BE2C (cell line): ENCODE results near the gene RALGAPB.

Experiments
- DNase-seq: peaks from one replicate; pipeline ENCODE4 v3.0.0-alpha.2; 2020
- H3K27me3 ChIP-seq: fragments of 250-450 bp; sonication (Bioruptor Pico); 2 replicates; pipeline ENCODE4 v1.5.1; 2020; ENCODE audit warnings: mild to moderate bottlenecking
- H3K36me3 ChIP-seq: fragments of 250-450 bp; sonication (Bioruptor Pico); 2 replicates; pipeline ENCODE4 v1.5.1; 2020; ENCODE audit warnings: mild to moderate bottlenecking
- H3K4me1 ChIP-seq: fragments of 250-450 bp; sonication (Bioruptor Pico); 2 replicates; pipeline ENCODE4 v1.5.1; 2020
- H3K4me3 ChIP-seq: 2 replicates; pipeline ENCODE4 v1.5.1; 2011; ENCODE audit warnings: low read depth, low read length
- H3K9me3 ChIP-seq: fragments of 250-450 bp; sonication (Bioruptor Pico); 2 replicates; pipeline ENCODE4 v1.5.1; 2020
- CTCF ChIP-seq: IDR thresholded peaks from 2 replicates; pipeline ENCODE4 v1.5.1; 2012; ENCODE audit warnings: mild to moderate bottlenecking, low read depth, low read length

Gene RALGAPB

DNA sequence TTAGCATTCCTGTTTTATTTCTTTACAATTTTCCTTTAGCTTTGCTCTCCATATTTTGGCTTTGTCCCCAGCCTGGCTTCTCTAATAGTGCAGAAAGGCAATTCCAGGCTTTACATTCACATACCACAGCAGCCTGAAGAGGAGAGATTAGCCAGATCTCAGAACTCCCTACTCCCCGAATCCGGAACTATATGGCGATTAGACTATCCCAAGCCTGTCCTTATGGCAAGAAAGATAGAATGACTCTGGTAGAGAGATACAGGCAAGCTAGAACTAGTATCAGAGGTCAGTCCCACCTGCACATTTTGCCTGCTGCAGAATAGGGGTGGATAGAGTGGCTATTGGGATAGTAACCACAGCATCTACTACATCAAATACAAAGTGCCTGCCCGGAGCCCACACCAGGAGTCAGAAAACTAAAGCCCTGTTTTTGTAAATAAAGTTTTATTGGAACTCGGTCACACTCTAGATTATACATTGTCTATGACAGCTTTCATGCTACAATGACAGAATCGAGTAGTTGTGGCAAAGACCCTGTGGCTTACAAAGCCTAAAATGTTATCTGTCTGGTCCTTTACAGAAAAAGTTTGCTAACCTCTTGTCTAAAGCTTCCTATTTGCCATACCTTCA is 91.3 kb downstream of the RALGAPB start:
- H3K4me1 ChIP-seq = no peaks in the 10 kb centered on the region

GRCh38 chr20:38564680-38565079 is 92.0 kb downstream of the RALGAPB start:
- Histone ChIP-seq H3K36me3 (0 out of 2 replicates have a peak, but pooled peaks cover 5% of the 10 kb centered on the region), H3K9me3 (no peaks in the 10 kb centered on the region)

More for the DNA sequence above, 91.3 kb downstream of the RALGAPB start:
- Histone ChIP-seq H3K27me3 (no peaks in the 10 kb centered on the region), H3K9me3 (no peaks in the 10 kb centered on the region), H3K36me3 (peaks cover 10% of the 10 kb centered on the region), H3K4me3 (no peak overlapping the region)
- TF ChIP-seq CTCF = no peak
- no peak for DNase-seq

DNA sequence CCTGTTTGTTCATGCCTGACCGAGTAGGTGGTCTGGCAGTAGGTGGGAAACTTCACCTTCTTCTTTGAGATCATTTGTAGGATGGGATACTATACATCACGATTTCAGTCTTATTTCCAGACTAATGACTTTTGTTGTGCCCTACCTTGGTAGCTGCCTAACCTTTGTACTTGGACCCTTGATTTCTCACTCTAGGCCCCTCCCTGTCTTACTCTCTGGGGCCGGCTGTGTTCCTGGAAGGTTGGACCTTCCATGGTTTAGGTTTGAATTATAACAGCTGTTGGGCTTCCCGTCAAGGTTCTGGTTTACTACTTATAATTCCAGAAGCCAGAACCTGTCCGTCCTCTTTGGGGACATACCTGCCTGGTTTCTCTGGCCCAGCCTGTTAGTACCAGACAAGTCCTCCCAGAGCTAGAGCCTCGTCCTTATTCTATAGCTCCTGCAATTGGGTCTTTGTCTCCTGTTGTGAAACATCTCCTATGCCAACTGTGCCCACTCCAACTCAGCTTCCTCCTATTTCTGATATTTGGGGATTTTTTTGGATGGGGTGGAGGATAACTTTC is 93.5 kb downstream of the RALGAPB start:
- Histone ChIP-seq H3K4me3 (no peak overlapping the region), H3K27me3 (no peaks in the 10 kb centered on the region), H3K9me3 (no peaks in the 10 kb centered on the region), H3K36me3 (no peaks in the 10 kb centered on the region), H3K4me1 (no peaks in the 10 kb centered on the region)
- no peak for DNase-seq
- no peak for TF ChIP-seq CTCF

More at GRCh38 chr20:38564680-38565079, 92.0 kb downstream of the RALGAPB start:
- Histone ChIP-seq H3K4me1 (no peaks in the 10 kb centered on the region), H3K27me3 (no peaks in the 10 kb centered on the region), H3K4me3 (no peak overlapping the region)
- no peak for DNase-seq
- no peak for TF ChIP-seq CTCF

DNA sequence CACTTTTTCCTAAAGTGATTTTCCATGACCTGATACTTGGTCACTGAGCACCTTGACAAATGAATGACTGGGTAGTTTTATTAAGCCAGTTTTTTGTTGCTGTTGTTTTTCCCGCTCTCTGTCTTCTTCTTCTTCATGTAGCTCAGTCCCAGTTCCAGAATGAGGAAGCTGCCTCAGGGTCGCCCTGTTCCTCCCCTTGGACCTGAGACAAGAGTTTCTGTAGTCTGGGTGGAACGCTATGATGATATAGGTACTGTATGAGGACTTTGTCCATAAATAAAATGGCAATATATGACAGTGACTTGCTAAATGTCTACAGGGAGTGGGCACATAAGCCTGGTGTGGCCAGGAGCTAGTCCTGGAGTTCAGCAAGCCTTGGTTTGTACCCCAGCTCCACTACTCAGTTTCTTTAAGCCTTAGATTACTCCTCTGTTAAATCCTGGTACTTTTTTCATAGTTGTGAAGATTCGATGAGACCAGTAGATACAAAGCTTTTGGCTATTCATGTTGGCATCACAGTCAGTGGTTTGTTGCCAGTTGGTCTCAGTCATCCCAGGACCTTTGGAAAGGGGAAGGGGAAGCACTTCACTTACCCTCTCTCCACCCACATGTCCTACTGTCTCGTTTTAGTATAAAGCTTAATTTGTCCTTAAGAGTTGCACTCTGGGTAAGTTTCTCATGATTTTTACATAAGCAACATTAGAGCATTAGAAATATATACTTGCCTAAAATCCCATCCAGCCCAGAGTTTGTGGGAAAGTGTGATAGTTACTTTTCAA is 97.3 kb downstream of the RALGAPB start:
- TF ChIP-seq CTCF = no peak
- no peaks in the 10 kb centered on the region for H3K9me3 ChIP-seq
- DNase-seq = no peak
- H3K4me3 ChIP-seq = no peak overlapping the region
- H3K27me3 ChIP-seq = no peaks in the 10 kb centered on the region
- peaks cover 9% of the 10 kb centered on the region for H3K36me3 ChIP-seq
- H3K4me1 ChIP-seq = no peaks in the 10 kb centered on the region

DNA sequence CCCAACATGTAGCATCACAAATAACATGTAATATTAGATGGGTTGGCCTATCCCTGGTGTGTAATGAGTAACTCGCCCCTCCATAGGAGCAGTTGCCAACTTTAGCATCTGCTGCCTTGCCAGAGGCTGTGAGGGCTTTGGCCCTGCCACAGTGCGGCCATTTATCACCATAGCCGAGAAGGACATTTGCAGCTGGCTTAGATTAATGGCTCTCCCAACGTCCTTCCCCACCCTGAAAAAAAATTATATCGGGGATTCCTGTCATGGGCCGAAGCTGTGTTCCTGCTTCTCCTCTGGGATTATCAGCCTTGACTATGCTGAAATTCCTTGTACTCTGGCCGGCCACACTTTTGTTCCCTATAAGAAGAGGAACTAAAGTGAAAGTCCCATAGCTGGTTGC is 100.8 kb downstream of the RALGAPB start:
- peaks cover 15% of the 10 kb centered on the region for H3K36me3 ChIP-seq
- TF ChIP-seq CTCF = no peak
- no peaks in the 10 kb centered on the region for H3K4me1 ChIP-seq
- H3K9me3 ChIP-seq = no peaks in the 10 kb centered on the region
- DNase-seq = no peak
- H3K27me3 ChIP-seq = no peaks in the 10 kb centered on the region
- no peak overlapping the region for H3K4me3 ChIP-seq
